Tibial nerve (tissue), 4 donors: ENCODE measurements around the gene VEGFC. TPM values are rescaled to one million over a fixed set of nuclear protein-coding genes. Genes with fewer than 3 reads are reported as not detected.

Experiments used
- DNase-seq, 2 donors: peaks; one replicate each; pipeline ENCODE4 v3.0.0-alpha.2; 2019; ENCODE audit warnings: low spot score in 2 of 2
- H3K27ac ChIP-seq, 4 donors: fragments of 200-600 bp; sonication (generic) in 3 of 4; one replicate each; pipeline ENCODE4 v1.5.1; 2017 to 2019; ENCODE audit warnings: mild to moderate bottlenecking in 1 of 4
- H3K27me3 ChIP-seq, 2 donors: fragments of 200-600 bp; sonication (generic) in 1 of 2; one replicate each; pipeline versions ENCODE4 v1.5.1 to v1.6.0; 2017 to 2019
- H3K36me3 ChIP-seq, 3 donors: fragments of 200-600 bp; sonication (generic); one replicate each; pipeline ENCODE4 v1.5.1; 2018 to 2019
- H3K4me1 ChIP-seq, 4 donors: fragments of 200-600 bp; sonication (generic) in 3 of 4; one replicate each; pipeline ENCODE4 v1.5.1; 2017 to 2019
- H3K4me3 ChIP-seq, 4 donors: fragments of 200-600 bp; sonication (generic) in 3 of 4; one replicate each; pipeline ENCODE4 v1.5.1; 2017 to 2019; ENCODE audit warnings: mild to moderate bottlenecking in 1 of 4, moderate library complexity in 1 of 4
- H3K9me3 ChIP-seq, 4 donors: fragments of 200-600 bp; sonication (generic) in 3 of 4; one replicate each; pipeline ENCODE4 v1.5.1; 2017 to 2019
- CTCF ChIP-seq, 5 experiments: fragments of 200-600 bp in 3 of 5; fragments of 450-650 bp in 2 of 5; sonication (generic) in 3 of 5; IDR thresholded peaks; one replicate each; pipeline ENCODE4 v1.5.1; 2016 to 2019; ENCODE audit warnings: antibody characterized with exemption in 5 of 5, mild to moderate bottlenecking in 3 of 5, moderate library complexity in 2 of 5
- EP300 ChIP-seq, 2 donors: sonication (generic); formaldehyde crosslinking; IDR thresholded peaks; one replicate each; pipeline ENCODE4 v1.6.1; 2017; ENCODE audit warnings: antibody characterized with exemption in 2 of 2, mild to moderate bottlenecking in 1 of 2
- POLR2A ChIP-seq, 2 donors: fragments of 450-650 bp; IDR thresholded peaks; one replicate each; pipeline ENCODE4 v1.6.1; 2017; ENCODE audit warnings: antibody characterized with exemption in 2 of 2, mild to moderate bottlenecking in 2 of 2, moderate library complexity in 2 of 2
- WGBS, 2 donors: methylation state at CpG; one replicate each; pipeline ENCODE4 v1.1.5; 2018; 5-methylcytosine and 5-hydroxymethylcytosine counted together
- total RNA-seq, 4 donors: library from RNA; depleted of rRNA; stranded (reverse); fragments of >200 nt; gene quantifications; one replicate each; pipeline ENCODE4 v1.1.0, GENCODE V29; 2016

The VEGFC gene
- total RNA-seq, 4 donors from 2014 or later, result 2.4 to 14.4 (median 5.6) TPM

GRCh38 chr4:176791591-176792325 is 964 bp downstream of the VEGFC start:
- WGBS, 2 donors, result 4 to 6% methylated on average over 27 to 44 of the region's 45 CpGs
- H3K4me1 ChIP-seq, result peaks cover 0 to 20% (median 5%) of the 10 kb centered on the region in 4 donors
- no peaks in the 10 kb centered on the region for H3K36me3 ChIP-seq
- H3K9me3 ChIP-seq, result no peaks in the 10 kb centered on the region
- no peak for DNase-seq
- peak overlapping the region in 3 of 4 donors; percentile 46 to 72 (median 58) for H3K27ac ChIP-seq
- TF ChIP-seq EP300 (IDR thresholded peaks at IDR 0.05), result no peak
- no peak for TF ChIP-seq POLR2A (IDR thresholded peaks at IDR 0.05)
- H3K4me3 ChIP-seq, result peak overlapping the region; percentile 33 to 67 (median 54)
- H3K27me3 ChIP-seq, result peaks cover 0 to 9% of the 10 kb centered on the region in 2 donors

GRCh38 chr4:176790398-176790797 is 2.3 kb downstream of the VEGFC start:
- TF ChIP-seq POLR2A (IDR thresholded peaks at IDR 0.05) (no peak), EP300 (IDR thresholded peaks at IDR 0.05) (no peak), CTCF (IDR thresholded peaks at IDR 0.05) (no peak)
- peaks cover 0 to 20% (median 5%) of the 10 kb centered on the region in 4 donors for H3K4me1 ChIP-seq
- no peaks in the 10 kb centered on the region for H3K9me3 ChIP-seq
- no peak overlapping the region for H3K27ac ChIP-seq
- no peak for DNase-seq
- no peak overlapping the region for H3K4me3 ChIP-seq
- no peaks in the 10 kb centered on the region for H3K36me3 ChIP-seq
- peaks cover 0 to 9% of the 10 kb centered on the region in 2 donors for H3K27me3 ChIP-seq
- 80 to 92% methylated on average over 4 of the region's 4 CpGs for WGBS, 2 donors

- Histone ChIP-seq H3K36me3 (no peaks in the 10 kb centered on the region), H3K9me3 (no peaks in the 10 kb centered on the region), H3K4me3 (no peak overlapping the region), H3K4me1 (peaks cover 0 to 20% (median 5%) of the 10 kb centered on the region in 4 donors), H3K27me3 (peaks cover 0 to 9% of the 10 kb centered on the region in 2 donors), H3K27ac (no peak overlapping the region)
- TF ChIP-seq CTCF (IDR thresholded peaks at IDR 0.05) (peak; percentile 23 to 42 (median 31)), POLR2A (IDR thresholded peaks at IDR 0.05) (no peak)
- WGBS, 2 donors, result 0 to 4% methylated on average over 1 of the region's 1 CpG
- DNase-seq, result no peak
These were observed 2.8 kb downstream of the VEGFC start for GRCh38 chr4:176789955-176790354.

GRCh38 chr4:176788971-176789370 is 3.8 kb downstream of the VEGFC start:
- no peak for TF ChIP-seq EP300 (IDR thresholded peaks at IDR 0.05)
- no peak for TF ChIP-seq POLR2A (IDR thresholded peaks at IDR 0.05)
- TF ChIP-seq CTCF (IDR thresholded peaks at IDR 0.05), result no peak
- 87 to 91% methylated on average over 6 of the region's 6 CpGs for WGBS, 2 donors
- DNase-seq, result no peak
- no peak overlapping the region for H3K27ac ChIP-seq
- peaks cover 0 to 20% (median 5%) of the 10 kb centered on the region in 4 donors for H3K4me1 ChIP-seq
- no peaks in the 10 kb centered on the region for H3K36me3 ChIP-seq
- no peaks in the 10 kb centered on the region for H3K9me3 ChIP-seq
- no peak overlapping the region for H3K4me3 ChIP-seq
- H3K27me3 ChIP-seq, result peaks cover 0 to 9% of the 10 kb centered on the region in 2 donors

- no peak for TF ChIP-seq EP300 (IDR thresholded peaks at IDR 0.05)
- no peak for TF ChIP-seq CTCF (IDR thresholded peaks at IDR 0.05)
- no peak for TF ChIP-seq POLR2A (IDR thresholded peaks at IDR 0.05)
- Histone ChIP-seq H3K4me3 (no peak overlapping the region), H3K27ac (no peak overlapping the region), H3K4me1 (peaks cover 0 to 17% (median 5%) of the 10 kb centered on the region in 4 donors), H3K27me3 (peaks cover 0 to 9% of the 10 kb centered on the region in 2 donors), H3K36me3 (no peaks in the 10 kb centered on the region), H3K9me3 (no peaks in the 10 kb centered on the region)
- no peak for DNase-seq
- 68 to 79% methylated on average over 8 of the region's 8 CpGs for WGBS, 2 donors
These were observed 4.5 kb downstream of the VEGFC start for GRCh38 chr4:176788248-176788647.
